ENCODE measurements around the gene MBLAC2. TPM values are rescaled to one million over a fixed set of nuclear protein-coding genes. Genes with fewer than 3 reads are reported as not detected.

Gene MBLAC2
- total RNA-seq, 4 donors from 2014 or later = 2.2 to 5.6 (median 4.6) TPM

GRCh38 chr5:90494043-90494442 is 19.5 kb upstream of the MBLAC2 start:
- no peaks in the 10 kb centered on the region for H3K9me3 ChIP-seq
- TF ChIP-seq EP300 (IDR thresholded peaks at IDR 0.05) (no peak), CTCF (IDR thresholded peaks at IDR 0.05) (no peak)
- H3K27me3 ChIP-seq = no peaks in the 10 kb centered on the region
- DNase-seq (ENCODE audit: extremely low spot score) = no peak
- intact Hi-C loops (cut with DNase I) = no loop called here
- H3K4me3 ChIP-seq = no peak overlapping the region
- H3K27ac ChIP-seq (replicated peaks in 1 of 4) = no peak overlapping the region
- peaks cover 0 to 8% (median 0%) of the 10 kb centered on the region in 4 donors for H3K36me3 ChIP-seq
- no peaks in the 10 kb centered on the region for H3K4me1 ChIP-seq

GRCh38 chr5:90488791-90489190 is 14.2 kb upstream of the MBLAC2 start:
- TF ChIP-seq EP300 (IDR thresholded peaks at IDR 0.05) (no peak), POLR2A (IDR thresholded peaks at IDR 0.05; ENCODE audit: low read depth) (no peak), CTCF (IDR thresholded peaks at IDR 0.05) (no peak), POLR2AphosphoS5 (IDR thresholded peaks at IDR 0.05) (no peak)
- intact Hi-C loops (cut with DNase I) = no loop called here
- no peak overlapping the region for H3K27ac ChIP-seq (replicated peaks in 1 of 4)
- H3K4me3 ChIP-seq = no peak overlapping the region
- H3K27me3 ChIP-seq = no peaks in the 10 kb centered on the region
- no peaks in the 10 kb centered on the region for H3K4me1 ChIP-seq
- 25% methylated on average over 2 of the region's 2 CpGs for WGBS
- H3K36me3 ChIP-seq = no peaks in the 10 kb centered on the region
- no peaks in the 10 kb centered on the region for H3K9me3 ChIP-seq
- no peak for DNase-seq (ENCODE audit: extremely low spot score)

- Histone ChIP-seq H3K27ac (replicated peaks in 1 of 4) (no peak overlapping the region), H3K4me1 (no peaks in the 10 kb centered on the region), H3K36me3 (no peaks in the 10 kb centered on the region), H3K4me3 (no peak overlapping the region), H3K9me3 (no peaks in the 10 kb centered on the region), H3K27me3 (no peaks in the 10 kb centered on the region)
- intact Hi-C loops (cut with DNase I) = no loop called here
- TF ChIP-seq POLR2AphosphoS5 (IDR thresholded peaks at IDR 0.05) (no peak), EP300 (IDR thresholded peaks at IDR 0.05) (no peak), CTCF (IDR thresholded peaks at IDR 0.05) (no peak), POLR2A (IDR thresholded peaks at IDR 0.05; ENCODE audit: low read depth) (no peak)
- 63% methylated on average over 3 of the region's 3 CpGs for WGBS
- no peak for DNase-seq (ENCODE audit: extremely low spot score)
Observed at GRCh38 chr5:90484540-90484939, 10.0 kb upstream of the MBLAC2 start.

- no peak overlapping the region for H3K4me3 ChIP-seq
- no peaks in the 10 kb centered on the region for H3K9me3 ChIP-seq
- intact Hi-C loops (cut with DNase I) = no loop called here
- no peaks in the 10 kb centered on the region for H3K36me3 ChIP-seq
- TF ChIP-seq CTCF (IDR thresholded peaks at IDR 0.05) = no peak
- no peak for TF ChIP-seq POLR2AphosphoS5 (IDR thresholded peaks at IDR 0.05)
- TF ChIP-seq EP300 (IDR thresholded peaks at IDR 0.05) = no peak
- TF ChIP-seq POLR2A (IDR thresholded peaks at IDR 0.05; ENCODE audit: low read depth) = no peak
- WGBS = 85% methylated on average over 8 of the region's 8 CpGs
- no peaks in the 10 kb centered on the region for H3K27me3 ChIP-seq
- no peak for DNase-seq (ENCODE audit: extremely low spot score)
- H3K4me1 ChIP-seq = no peaks in the 10 kb centered on the region
- no peak overlapping the region for H3K27ac ChIP-seq (replicated peaks in 1 of 4)
Observed at GRCh38 chr5:90483206-90483605, 8.6 kb upstream of the MBLAC2 start.

- H3K4me1 ChIP-seq = peaks cover 0 to 3% (median 0%) of the 10 kb centered on the region in 4 donors
- 79% methylated on average over 1 of the region's 1 CpG for WGBS
- no peak for DNase-seq (ENCODE audit: extremely low spot score)
- no peaks in the 10 kb centered on the region for H3K27me3 ChIP-seq
- intact Hi-C loops (cut with DNase I) = no loop called here
- H3K27ac ChIP-seq (replicated peaks in 1 of 4) = no peak overlapping the region
- H3K9me3 ChIP-seq = no peaks in the 10 kb centered on the region
- TF ChIP-seq POLR2A (IDR thresholded peaks at IDR 0.05; ENCODE audit: low read depth) (no peak), POLR2AphosphoS5 (IDR thresholded peaks at IDR 0.05) (no peak), CTCF (IDR thresholded peaks at IDR 0.05) (no peak), EP300 (IDR thresholded peaks at IDR 0.05) (no peak)
- no peaks in the 10 kb centered on the region for H3K36me3 ChIP-seq
- no peak overlapping the region for H3K4me3 ChIP-seq
Observed at GRCh38 chr5:90480699-90481098, 6.1 kb upstream of the MBLAC2 start.

Measured in esophagus muscularis mucosa (tissue), 4 donors.